ENCODE measurements around the gene PLCB3. TPM values are rescaled to one million over a fixed set of nuclear protein-coding genes. Genes with fewer than 3 reads are reported as not detected.

Gene PLCB3
- total RNA-seq, 1 donor from 2014 or later, result 8.1 TPM

DNA sequence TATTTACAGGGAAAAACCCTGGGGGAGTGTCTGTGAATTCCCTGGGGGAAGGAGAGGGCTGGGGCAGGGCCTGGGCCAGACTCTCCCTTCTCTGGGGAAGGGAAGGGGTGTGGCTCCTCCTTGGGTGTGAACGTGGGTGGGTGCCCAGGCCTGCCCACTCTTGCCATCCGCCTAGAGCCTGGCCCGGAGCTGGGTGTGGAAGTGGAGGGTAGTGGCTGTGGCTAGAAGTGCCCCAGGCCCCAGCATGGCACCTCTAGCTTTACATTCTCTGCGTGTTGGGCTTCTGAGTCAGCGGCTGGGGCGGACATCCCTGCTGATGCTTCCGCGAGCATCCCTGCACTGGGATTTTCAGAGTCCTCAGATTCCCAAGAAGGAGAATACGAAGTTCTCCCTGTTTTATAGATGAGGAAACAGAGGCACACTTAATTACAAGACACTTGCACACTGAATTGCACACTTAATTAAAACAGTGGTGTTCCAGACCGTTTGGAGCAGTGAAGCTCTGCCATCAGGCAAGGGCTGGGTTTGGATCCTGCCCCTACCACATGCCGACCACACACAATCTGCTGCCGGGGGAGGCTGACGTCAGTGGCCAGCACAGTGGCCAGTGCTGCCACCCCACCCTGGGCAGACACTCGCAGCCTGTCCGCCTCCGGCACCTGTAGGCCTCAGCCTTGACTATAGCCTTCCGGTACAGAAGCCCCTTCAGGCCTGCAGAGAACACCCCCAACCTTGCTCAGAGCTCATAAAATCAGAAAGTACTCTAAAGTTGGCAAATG is 25.5 kb downstream of the PLCB3 start:
- intact Hi-C loops (cut with micrococcal nuclease), result no loop called here
- ChIA-PET CTCF (interaction anchor here (1.1 to 1.4 kb wide), 2 partner anchors 27 to 70 kb away, joined by 3 to 5 read pairs; partner anchors contain the start of gene FERMT3), POLR2A (interaction anchor here (2.3 kb wide), 1 partner anchor 8 kb away, joined by 8 read pairs; the partner anchor contains the start of gene BAD)
- TF ChIP-seq, protein P1, sequence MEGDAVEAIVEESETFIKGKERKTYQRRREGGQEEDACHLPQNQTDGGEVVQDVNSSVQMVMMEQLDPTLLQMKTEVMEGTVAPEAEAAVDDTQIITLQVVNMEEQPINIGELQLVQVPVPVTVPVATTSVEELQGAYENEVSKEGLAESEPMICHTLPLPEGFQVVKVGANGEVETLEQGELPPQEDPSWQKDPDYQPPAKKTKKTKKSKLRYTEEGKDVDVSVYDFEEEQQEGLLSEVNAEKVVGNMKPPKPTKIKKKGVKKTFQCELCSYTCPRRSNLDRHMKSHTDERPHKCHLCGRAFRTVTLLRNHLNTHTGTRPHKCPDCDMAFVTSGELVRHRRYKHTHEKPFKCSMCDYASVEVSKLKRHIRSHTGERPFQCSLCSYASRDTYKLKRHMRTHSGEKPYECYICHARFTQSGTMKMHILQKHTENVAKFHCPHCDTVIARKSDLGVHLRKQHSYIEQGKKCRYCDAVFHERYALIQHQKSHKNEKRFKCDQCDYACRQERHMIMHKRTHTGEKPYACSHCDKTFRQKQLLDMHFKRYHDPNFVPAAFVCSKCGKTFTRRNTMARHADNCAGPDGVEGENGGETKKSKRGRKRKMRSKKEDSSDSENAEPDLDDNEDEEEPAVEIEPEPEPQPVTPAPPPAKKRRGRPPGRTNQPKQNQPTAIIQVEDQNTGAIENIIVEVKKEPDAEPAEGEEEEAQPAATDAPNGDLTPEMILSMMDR (IDR thresholded peaks at IDR 0.05), result no peak
- ATAC-seq (ENCODE audit: low read depth) (peak; percentile 35), DNase-seq (no peak)
- Mint-ChIP-seq H3K27me3 (no peaks in the 10 kb centered on the region), H3K27ac (no peak overlapping the region), H3K9me3 (no peaks in the 10 kb centered on the region), H3K36me3 (ENCODE audit: low read depth) (peaks cover 28% of the 10 kb centered on the region), H3K4me3 (no peak overlapping the region), H3K4me1 (peaks cover 6% of the 10 kb centered on the region)

DNA sequence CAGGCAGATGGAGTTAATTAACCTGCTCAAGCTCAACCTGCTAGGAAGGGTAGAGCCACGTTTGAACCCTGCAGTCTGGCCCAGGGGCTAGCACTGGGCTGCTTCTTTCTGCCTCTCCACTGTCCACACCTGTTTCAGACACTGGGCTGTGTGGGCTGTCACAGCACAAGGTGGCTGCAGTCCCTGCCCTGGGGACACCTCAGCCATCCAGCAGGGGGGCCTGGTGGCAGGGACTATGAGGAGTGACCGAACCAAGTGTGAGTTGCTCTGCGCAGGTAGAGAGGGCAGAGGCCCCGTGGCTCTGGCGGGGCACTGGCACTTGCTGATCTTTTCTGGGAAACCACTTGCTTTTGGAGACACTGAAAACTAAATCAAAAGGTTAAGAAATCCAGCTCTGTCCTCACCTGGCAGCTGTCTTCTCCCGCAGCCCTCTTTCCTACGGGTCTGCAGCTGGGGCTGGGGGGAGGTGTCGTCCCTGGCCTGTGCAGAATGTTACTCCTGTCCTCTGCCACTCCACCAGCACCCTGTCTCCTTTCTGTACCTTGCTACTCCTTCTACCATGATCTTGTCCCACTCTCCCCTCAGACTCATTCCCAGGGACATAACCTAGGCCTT is 27.4 kb downstream of the PLCB3 start:
- H3K36me3 Mint-ChIP-seq (ENCODE audit: low read depth), result peaks cover 30% of the 10 kb centered on the region
- H3K4me3 Mint-ChIP-seq, result no peak overlapping the region
- ATAC-seq (ENCODE audit: low read depth) (no peak), DNase-seq (no peak)
- intact Hi-C loops (cut with micrococcal nuclease), result no loop called here
- ChIA-PET CTCF (no interaction called here), POLR2A (no interaction called here)
- H3K27ac Mint-ChIP-seq, result no peak overlapping the region
- H3K9me3 Mint-ChIP-seq, result no peaks in the 10 kb centered on the region
- TF ChIP-seq, protein P1 (IDR thresholded peaks at IDR 0.05), result no peak
- H3K4me1 Mint-ChIP-seq, result peaks cover 10% of the 10 kb centered on the region
- H3K27me3 Mint-ChIP-seq, result no peaks in the 10 kb centered on the region

DNA sequence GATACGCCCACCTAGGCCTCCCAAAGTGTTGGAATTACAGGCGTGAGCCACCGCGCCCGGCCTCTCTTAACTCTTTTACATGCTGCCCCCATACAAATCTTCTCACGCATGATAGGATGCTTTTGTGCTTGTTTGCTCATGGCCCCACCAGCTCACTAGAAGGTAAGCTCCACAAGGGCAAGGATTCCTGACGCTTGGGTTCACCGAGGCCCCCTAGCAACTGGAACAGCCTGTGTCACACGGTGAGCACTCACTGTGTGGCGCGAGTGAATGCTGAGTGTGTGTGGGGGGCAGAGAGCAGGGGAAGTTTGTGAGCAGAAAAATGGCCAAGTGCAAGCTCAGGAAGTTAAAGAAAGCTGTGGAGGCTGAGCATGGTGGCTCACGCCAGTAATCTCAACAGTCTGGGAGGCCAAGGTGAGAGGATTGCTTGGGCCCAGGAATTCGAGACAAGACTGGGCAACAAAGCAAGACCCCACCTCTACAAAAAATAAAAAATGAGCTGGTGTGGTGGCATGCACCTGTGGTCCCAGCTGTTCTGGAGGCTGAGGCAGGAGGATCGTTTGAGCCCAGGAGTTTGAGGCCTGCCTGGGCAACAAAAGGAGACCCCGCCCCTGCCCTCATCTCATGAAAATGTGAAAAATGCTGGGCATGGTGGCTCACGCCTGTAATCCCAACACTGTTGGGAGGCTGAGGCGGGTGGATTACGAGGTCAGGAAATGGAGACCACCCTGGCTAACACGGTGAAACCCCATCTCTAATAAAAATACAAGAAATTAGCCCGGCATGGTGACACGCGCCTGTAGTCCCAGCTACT is 30.8 kb downstream of the PLCB3 start:
- Mint-ChIP-seq H3K27ac (no peak overlapping the region), H3K36me3 (ENCODE audit: low read depth) (peaks cover 22% of the 10 kb centered on the region), H3K27me3 (no peaks in the 10 kb centered on the region), H3K9me3 (no peaks in the 10 kb centered on the region), H3K4me1 (peaks cover 20% of the 10 kb centered on the region), H3K4me3 (no peak overlapping the region)
- TF ChIP-seq, protein P1 (IDR thresholded peaks at IDR 0.05), result no peak
- no peak for DNase-seq
- CTCF ChIA-PET, result interaction anchor here (1.3 to 1.5 kb wide), 2 partner anchors 10 to 73 kb away, joined by 3 to 4 read pairs; no protein-coding TSS in a partner anchor
- intact Hi-C loops (cut with micrococcal nuclease), result no loop called here
- POLR2A ChIA-PET, result interaction anchor here (1.2 to 5.8 kb wide), 2 partner anchors 12 to 77 kb away, joined by 3 to 119 read pairs; no protein-coding TSS in a partner anchor
- no peak for ATAC-seq (ENCODE audit: low read depth)

DNA sequence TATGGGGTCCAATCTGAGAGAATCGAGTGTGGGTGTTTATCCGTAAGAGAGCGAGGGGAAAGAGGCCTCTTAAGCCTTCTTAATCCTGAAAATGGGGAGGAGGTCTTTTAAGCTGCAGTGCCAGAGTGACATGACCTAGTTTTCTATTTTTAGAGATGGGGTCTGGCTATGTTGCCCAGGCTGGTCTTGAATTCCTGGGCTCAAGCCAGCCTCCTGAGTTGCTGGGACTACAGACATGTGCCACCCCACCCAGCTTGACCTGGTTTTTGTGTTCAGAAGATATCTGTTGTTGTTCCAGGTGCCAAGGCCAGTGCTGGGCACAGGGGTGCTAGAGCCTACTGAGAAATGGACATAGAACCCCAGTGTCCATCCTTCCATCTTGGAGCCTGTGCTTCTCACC is 31.8 kb downstream of the PLCB3 start:
- DNase-seq, result no peak
- ChIA-PET POLR2A (interaction anchor here (1.1 to 5.8 kb wide), 7 partner anchors 7 to 97 kb away, joined by 3 to 119 read pairs (median 16); partner anchors contain the start of genes ESRRA, FERMT3, FKBP2 and STIP1), CTCF (interaction anchor here (1.0 to 2.6 kb wide), 4 partner anchors 9 to 31 kb away, joined by 3 to 10 read pairs (median 5); no protein-coding TSS in a partner anchor)
- ATAC-seq (ENCODE audit: low read depth), result no peak
- no peaks in the 10 kb centered on the region for H3K27me3 Mint-ChIP-seq
- peaks cover 20% of the 10 kb centered on the region for H3K4me1 Mint-ChIP-seq
- intact Hi-C loops (cut with micrococcal nuclease), result no loop called here
- peak overlapping the region; percentile 89 for H3K4me3 Mint-ChIP-seq
- TF ChIP-seq, protein P1 (IDR thresholded peaks at IDR 0.05), result no peak
- peaks cover 20% of the 10 kb centered on the region for H3K36me3 Mint-ChIP-seq (ENCODE audit: low read depth)
- H3K27ac Mint-ChIP-seq, result no peak overlapping the region
- no peaks in the 10 kb centered on the region for H3K9me3 Mint-ChIP-seq
